ENCODE results near the gene KRT4.

- TF ChIP-seq CEBPB (IDR thresholded peaks at IDR 0.05) = no peak
- TF ChIP-seq RAD21 (conservative IDR thresholded peaks at IDR 0.05 in 1 of 2, IDR thresholded peaks at IDR 0.05 in 1 of 2) = no peak
- no peak for TF ChIP-seq ESRRA (IDR thresholded peaks at IDR 0.05; ENCODE audit: borderline replicate concordance, low read length)
- no peak for TF ChIP-seq RNF2 (IDR thresholded peaks at IDR 0.05; ENCODE audit: borderline replicate concordance, low read depth)
- no peak for TF ChIP-seq POLR2A (IDR thresholded peaks at IDR 0.05; ENCODE audit: low read length)
- no peak for TF ChIP-seq PBX3 (IDR thresholded peaks at IDR 0.05)
- TF ChIP-seq MAX (IDR thresholded peaks at IDR 0.05) = no peak
- no peak for TF ChIP-seq CTCF (IDR thresholded peaks at IDR 0.05)
- TF ChIP-seq REST (IDR thresholded peaks at IDR 0.05) = no peak
- no peak for TF ChIP-seq POLR2AphosphoS2 (conservative IDR thresholded peaks at IDR 0.05; ENCODE audit: low read length)
- TF ChIP-seq HES2 (IDR thresholded peaks at IDR 0.05) = no peak
- TF ChIP-seq HDAC2 (IDR thresholded peaks at IDR 0.05) = no peak
- no peak for TF ChIP-seq E2F6 (IDR thresholded peaks at IDR 0.05; ENCODE audit: borderline replicate concordance, low read depth)
These were observed 36.8 kb upstream of the KRT4 start for GRCh38 chr12:52850681-52851080.

Data from A549 (cell line).